A673 (cell line): ENCODE results near the gene NRAP. TPM values are rescaled to one million over a fixed set of nuclear protein-coding genes. Genes with fewer than 3 reads are reported as not detected.

Experiments
- BruUV-seq: library from RNA; stranded (reverse); fragments of 400-500 nt; replicated peaks from 2 replicates; lab custom pipeline; 2021; lab: Mats Ljungman, UMichigan
- CTCF ChIA-PET: fragments of 300-600 bp; sonication (Branson Sonifier 250); formaldehyde crosslinking; loops from one replicate; lab custom pipeline; 2022; ENCODE audit warnings: antibody characterized with exemption; lab: Charles Lee
- POLR2A ChIA-PET: fragments of 300-600 bp; sonication (Branson Sonifier 250); formaldehyde crosslinking; loops from one replicate; lab custom pipeline; 2022; ENCODE audit warnings: antibody characterized with exemption; ENCODE audit not compliant: low non-redundant PET; lab: Charles Lee
- DNase-seq: peaks from one replicate; pipeline ENCODE4 v3.0.0-alpha.2; 2015; ENCODE audit warnings: low spot score
- H3K27ac ChIP-seq: fragments of 200-600 bp; sonication (generic); 2 replicates; pipeline ENCODE4 v1.5.1; 2016; ENCODE audit warnings: mixed run types, low read depth, mild to moderate bottlenecking, mixed read lengths, antibody characterized with exemption, low read length; ENCODE audit not compliant: poor library complexity, severe bottlenecking
- H3K27me3 ChIP-seq: fragments of 200-600 bp; sonication (generic); replicated peaks from 2 replicates; pipeline ENCODE4 v1.6.1; 2017; ENCODE audit warnings: mixed run types, low read depth, mild to moderate bottlenecking, mixed read lengths, antibody characterized with exemption, low read length; ENCODE audit not compliant: insufficient read depth, poor library complexity
- H3K36me3 ChIP-seq: fragments of 200-600 bp; sonication (generic); 2 replicates; pipeline ENCODE4 v1.6.1; 2016; ENCODE audit warnings: mixed run types, mild to moderate bottlenecking, mixed read lengths, antibody characterized with exemption, low read length; ENCODE audit not compliant: insufficient read depth, poor library complexity, severe bottlenecking
- H3K4me1 ChIP-seq: fragments of 200-600 bp; sonication (generic); 2 replicates; pipeline ENCODE4 v1.6.1; 2017; ENCODE audit warnings: mixed run types, mild to moderate bottlenecking, mixed read lengths, antibody characterized with exemption, low read length; ENCODE audit not compliant: insufficient read depth, poor library complexity, severe bottlenecking
- H3K4me3 ChIP-seq: fragments of 200-600 bp; sonication (generic); 2 replicates; pipeline ENCODE4 v1.5.1; 2016; ENCODE audit warnings: low read depth, mixed run types, mild to moderate bottlenecking, mixed read lengths, low read length; ENCODE audit not compliant: poor library complexity, severe bottlenecking
- H3K9me3 ChIP-seq: fragments of 200-600 bp; sonication (generic); 2 replicates; pipeline ENCODE4 v1.6.1; 2016; ENCODE audit warnings: mixed run types, low read depth, mild to moderate bottlenecking, mixed read lengths, antibody characterized with exemption, low read length; ENCODE audit not compliant: poor library complexity, severe bottlenecking
- EZH2 ChIP-seq: fragments of 200-600 bp; sonication (generic); IDR thresholded peaks from 2 replicates; pipeline ENCODE4 v1.6.1; 2017; ENCODE audit warnings: borderline replicate concordance, low read depth, mild to moderate bottlenecking, mixed read lengths, antibody characterized with exemption, low read length; ENCODE audit not compliant: poor library complexity, severe bottlenecking
- intact Hi-C: fragments of 100-400 bp; cut with micrococcal nuclease; formaldehyde crosslinking; loops from one replicate; pipeline ENCODE4 v1.10.0; 2022; ENCODE audit not compliant: unreplicated experiment
- total RNA-seq: library from RNA; stranded (reverse); gene quantifications from 2 replicates; pipeline ENCODE4 v1.2.3, GENCODE V29; 2021
- TF ChIP-seq, protein P1 (sequence below): fragments of 300-800, 200-600 bp; sonication (generic); conservative IDR thresholded peaks from 2 replicates; pipeline ENCODE4 v1.5.1; 2017; ENCODE audit warnings: low read depth, mild to moderate bottlenecking, antibody characterized with exemption, low read length, moderate library complexity, mixed read lengths

NRAP gene
- total RNA-seq, 1 experiment from 2014 or later = 0.34 TPM

DNA sequence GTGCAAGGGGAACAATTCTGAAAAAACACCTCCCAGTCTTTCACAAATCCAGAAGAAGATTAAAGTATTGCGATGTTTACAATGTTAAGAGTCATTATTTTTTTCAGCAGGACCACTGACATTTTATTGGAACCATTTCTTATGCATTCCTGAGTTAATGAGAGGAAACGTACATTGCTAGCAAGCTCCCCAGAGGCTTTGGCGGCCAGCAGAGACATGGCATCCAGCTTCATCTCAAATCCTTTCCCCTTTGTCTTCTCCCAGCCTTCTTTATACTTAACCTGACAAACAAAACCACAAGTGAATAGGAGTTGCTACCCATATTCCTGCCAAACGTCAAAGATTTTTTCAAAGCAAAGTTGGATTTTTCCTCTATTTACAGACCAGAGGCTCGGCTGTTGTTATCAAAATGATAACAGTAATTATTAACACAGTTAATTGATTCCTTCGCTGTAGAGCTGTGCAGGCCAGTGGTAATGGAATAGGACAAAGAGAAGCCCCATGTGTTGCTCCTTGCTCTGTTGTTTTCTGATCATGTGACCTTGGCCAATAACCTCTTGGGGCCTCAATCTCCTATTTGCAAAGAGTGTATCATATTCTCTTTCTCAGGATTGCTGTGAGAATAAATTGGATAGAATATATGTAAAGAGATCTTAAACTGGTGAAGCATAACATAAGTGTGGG, 32.0 kb downstream of the NRAP start:
- POLR2A ChIA-PET = no interaction called here
- TF ChIP-seq EZH2 = no peak
- TF ChIP-seq, protein P1, sequence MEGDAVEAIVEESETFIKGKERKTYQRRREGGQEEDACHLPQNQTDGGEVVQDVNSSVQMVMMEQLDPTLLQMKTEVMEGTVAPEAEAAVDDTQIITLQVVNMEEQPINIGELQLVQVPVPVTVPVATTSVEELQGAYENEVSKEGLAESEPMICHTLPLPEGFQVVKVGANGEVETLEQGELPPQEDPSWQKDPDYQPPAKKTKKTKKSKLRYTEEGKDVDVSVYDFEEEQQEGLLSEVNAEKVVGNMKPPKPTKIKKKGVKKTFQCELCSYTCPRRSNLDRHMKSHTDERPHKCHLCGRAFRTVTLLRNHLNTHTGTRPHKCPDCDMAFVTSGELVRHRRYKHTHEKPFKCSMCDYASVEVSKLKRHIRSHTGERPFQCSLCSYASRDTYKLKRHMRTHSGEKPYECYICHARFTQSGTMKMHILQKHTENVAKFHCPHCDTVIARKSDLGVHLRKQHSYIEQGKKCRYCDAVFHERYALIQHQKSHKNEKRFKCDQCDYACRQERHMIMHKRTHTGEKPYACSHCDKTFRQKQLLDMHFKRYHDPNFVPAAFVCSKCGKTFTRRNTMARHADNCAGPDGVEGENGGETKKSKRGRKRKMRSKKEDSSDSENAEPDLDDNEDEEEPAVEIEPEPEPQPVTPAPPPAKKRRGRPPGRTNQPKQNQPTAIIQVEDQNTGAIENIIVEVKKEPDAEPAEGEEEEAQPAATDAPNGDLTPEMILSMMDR = no peak
- DNase-seq = peak; percentile 89
- Histone ChIP-seq H3K27me3 (no peaks in the 10 kb centered on the region), H3K9me3 (no peaks in the 10 kb centered on the region), H3K4me3 (no peak overlapping the region), H3K27ac (peak overlapping the region; percentile 65), H3K36me3 (no peaks in the 10 kb centered on the region), H3K4me1 (peaks cover 24% of the 10 kb centered on the region)
- intact Hi-C loops = no loop called here
- CTCF ChIA-PET = no interaction called here
- BruUV-seq = no TSS peak

DNA sequence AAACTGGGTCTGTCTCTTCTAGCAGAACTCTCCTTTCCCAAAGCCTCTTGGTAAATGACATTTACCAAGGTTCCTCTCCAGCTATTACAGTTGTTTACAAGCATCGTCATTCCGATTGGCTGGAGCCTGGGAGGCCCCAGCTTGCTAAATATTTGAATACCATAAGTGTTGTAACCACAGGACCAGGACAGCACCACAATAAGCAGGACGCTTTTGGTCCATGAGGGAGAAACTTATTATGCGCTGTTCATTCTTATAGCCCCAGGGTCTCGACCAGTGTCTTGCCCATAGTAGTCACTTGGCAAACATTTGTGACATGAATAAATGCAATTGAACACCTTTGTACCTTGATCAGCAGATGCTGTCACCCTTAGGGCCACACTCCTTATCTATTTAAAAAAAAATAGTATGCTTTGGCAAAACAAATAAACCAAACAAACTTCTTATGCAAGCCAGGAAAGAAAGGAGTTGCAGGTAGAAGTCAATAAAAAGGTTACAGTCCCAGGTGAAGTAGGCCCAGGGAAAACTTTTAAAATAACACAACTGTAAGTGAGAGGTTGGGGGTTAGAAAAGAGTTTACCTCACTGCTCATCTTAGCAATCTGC, 32.8 kb downstream of the NRAP start:
- H3K4me1 ChIP-seq = peaks cover 24% of the 10 kb centered on the region
- BruUV-seq = no TSS peak
- no peak overlapping the region for H3K4me3 ChIP-seq
- H3K9me3 ChIP-seq = no peaks in the 10 kb centered on the region
- POLR2A ChIA-PET = no interaction called here
- no peak for DNase-seq
- H3K27me3 ChIP-seq = no peaks in the 10 kb centered on the region
- H3K36me3 ChIP-seq = no peaks in the 10 kb centered on the region
- intact Hi-C loops = no loop called here
- CTCF ChIA-PET = no interaction called here
- TF ChIP-seq, protein P1 = no peak
- no peak for TF ChIP-seq EZH2
- peak overlapping the region; percentile 65 for H3K27ac ChIP-seq

DNA sequence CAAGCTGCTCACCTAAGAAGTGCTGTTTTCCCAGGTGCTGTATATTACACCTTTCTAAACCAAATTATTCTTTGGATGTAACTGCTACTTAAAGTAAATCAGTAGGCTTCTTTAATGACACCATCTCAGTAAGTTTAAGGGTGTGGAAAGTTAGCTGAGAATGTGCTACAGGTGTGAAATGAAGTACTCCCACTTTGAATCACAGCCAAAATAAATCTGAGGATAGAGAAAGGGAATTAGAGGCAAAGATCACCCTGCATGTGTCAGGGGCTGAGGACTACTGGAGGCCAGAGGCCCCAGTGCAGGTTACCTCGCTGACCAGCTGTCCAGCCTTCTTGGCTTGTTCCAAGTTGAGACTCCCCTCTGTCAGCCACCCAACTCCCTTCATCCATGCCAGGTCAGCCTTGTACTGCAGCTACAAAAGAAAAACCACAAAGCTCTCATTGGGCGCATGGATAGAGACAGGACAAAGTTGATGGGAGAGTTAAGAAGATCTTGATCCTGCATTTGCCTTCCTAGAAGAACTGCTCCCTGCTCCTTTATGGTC, 35.2 kb downstream of the NRAP start:
- Histone ChIP-seq H3K4me1 (peaks cover 24% of the 10 kb centered on the region), H3K36me3 (no peaks in the 10 kb centered on the region), H3K27ac (no peak overlapping the region), H3K27me3 (no peaks in the 10 kb centered on the region), H3K9me3 (no peaks in the 10 kb centered on the region), H3K4me3 (no peak overlapping the region)
- BruUV-seq = no TSS peak
- TF ChIP-seq, protein P1 = no peak
- no peak for TF ChIP-seq EZH2
- ChIA-PET CTCF (no interaction called here), POLR2A (no interaction called here)
- intact Hi-C loops = no loop called here
- no peak for DNase-seq
